Activated T-cell treated with anti-CD3 and anti-CD28 coated beads, Interleukin-2, amount 50 U/mL, for 1 hour (primary cell): ENCODE results near the gene OXSM.
A peak's percentile ranks its signal among the peaks of the same experiment; 100 is the strongest.

Source experiments
- DNase-seq: peaks from one replicate; pipeline ENCODE4 v3.0.0-alpha.2; 2020

OXSM gene

GRCh38 chr3:25789596-25790556 is at the start of gene OXSM:
Gene OXSM (plus strand): TSS chr3:25790090. CDS start chr3:25791021, 931 bp downstream.
- DNase-seq = peak; percentile 89

GRCh38 chr3:25744470-25744869 is 45.4 kb upstream of the OXSM start:
- no peak for DNase-seq

GRCh38 chr3:25747033-25747432 is 42.9 kb upstream of the OXSM start:
- DNase-seq = no peak

- no peak for DNase-seq
These were observed 41.7 kb upstream of the OXSM start for GRCh38 chr3:25748189-25748588.

- DNase-seq = no peak
These were observed 40.8 kb upstream of the OXSM start for GRCh38 chr3:25749031-25749581.

GRCh38 chr3:25751048-25751447 is 38.8 kb upstream of the OXSM start:
- no peak for DNase-seq

- DNase-seq = no peak
These were observed 38.2 kb upstream of the OXSM start for GRCh38 chr3:25751725-25752124.

- no peak for DNase-seq
These were observed 21.0 kb upstream of the OXSM start for GRCh38 chr3:25768851-25769250.

- DNase-seq = no peak
These were observed 14.0 kb upstream of the OXSM start for GRCh38 chr3:25775936-25776335.

- DNase-seq = no peak
These were observed 9.3 kb upstream of the OXSM start for GRCh38 chr3:25780618-25781017.

- DNase-seq = no peak
These were observed 8.6 kb upstream of the OXSM start for GRCh38 chr3:25781145-25781757.

GRCh38 chr3:25781758-25782594 is 7.9 kb upstream of the OXSM start:
- no peak for DNase-seq

GRCh38 chr3:25782636-25782937 is 7.3 kb upstream of the OXSM start:
- DNase-seq = no peak

GRCh38 chr3:25782938-25783660 is 6.8 kb upstream of the OXSM start, which contains the start of gene NGLY1:
Gene NGLY1 (minus strand): TSS chr3:25783443. CDS start chr3:25783390, 53 bp downstream.
- peak; percentile 87 for DNase-seq

GRCh38 chr3:25783661-25784512 is 6.0 kb upstream of the OXSM start:
- DNase-seq = no peak

- DNase-seq = no peak
These were observed 4.9 kb upstream of the OXSM start for GRCh38 chr3:25784971-25785370.

- no peak for DNase-seq
These were observed 4.1 kb upstream of the OXSM start for GRCh38 chr3:25785826-25786225.

GRCh38 chr3:25787689-25788088 is 2.2 kb upstream of the OXSM start:
- DNase-seq = no peak

- no peak for DNase-seq
These were observed 688 bp upstream of the OXSM start for GRCh38 chr3:25789209-25789595.

GRCh38 chr3:25801786-25802185 is 11.9 kb downstream of the OXSM start:
- no peak for DNase-seq

- DNase-seq = no peak
These were observed 13.9 kb downstream of the OXSM start for GRCh38 chr3:25803833-25804232.
